GM19043 (cell line): Measurements from ENCODE around the gene EHMT1.
"Not testable (repeated sequence)": the region's sequence is repeated elsewhere in the genome, so short reads cannot be mapped to it uniquely, and the experiment has no call there.

ENCODE experiments used
- ATAC-seq: cut with Tn5 transposase; IDR thresholded peaks from one replicate; pipeline ENCODE4 v1.9.1; 2021; ENCODE audit warnings: low read depth; ENCODE audit not compliant: unreplicated experiment

Gene EHMT1

GRCh38 chr9:137777761-137778160 lies 159.0 kb downstream of the EHMT1 start:
- ATAC-seq: no peak

- ATAC-seq: no peak
These were observed 159.5 kb downstream of the EHMT1 start for GRCh38 chr9:137778336-137778735.

DNA sequence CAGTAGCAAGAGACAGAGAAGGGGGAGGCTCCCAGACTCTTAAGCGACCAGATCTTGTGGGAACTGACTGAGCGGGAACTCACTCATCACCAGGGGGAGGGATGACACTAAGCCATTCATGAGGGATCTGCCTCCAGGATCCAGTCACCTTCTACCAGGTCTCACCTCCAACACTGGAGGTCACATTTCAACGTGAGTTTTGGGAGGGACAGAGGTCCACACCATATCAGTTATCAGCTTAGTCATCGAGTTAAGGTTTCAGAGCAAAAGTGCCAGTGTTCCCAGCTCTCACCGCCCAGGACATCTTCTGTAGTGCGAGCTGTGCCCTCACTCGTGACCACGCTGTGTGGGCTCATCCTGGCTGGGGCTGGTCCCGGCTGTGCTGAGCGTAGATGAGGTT lies 160.1 kb downstream of the EHMT1 start:
- ATAC-seq: no peak

GRCh38 chr9:137780031-137780430 lies 161.2 kb downstream of the EHMT1 start:
- not testable (repeated sequence) for ATAC-seq

- ATAC-seq: no peak
These were observed 163.2 kb downstream of the EHMT1 start for GRCh38 chr9:137781906-137782585.

- no peak for ATAC-seq
These were observed 164.7 kb downstream of the EHMT1 start for GRCh38 chr9:137783521-137783920.

GRCh38 chr9:137784046-137784445 lies 165.2 kb downstream of the EHMT1 start:
- no peak for ATAC-seq

DNA sequence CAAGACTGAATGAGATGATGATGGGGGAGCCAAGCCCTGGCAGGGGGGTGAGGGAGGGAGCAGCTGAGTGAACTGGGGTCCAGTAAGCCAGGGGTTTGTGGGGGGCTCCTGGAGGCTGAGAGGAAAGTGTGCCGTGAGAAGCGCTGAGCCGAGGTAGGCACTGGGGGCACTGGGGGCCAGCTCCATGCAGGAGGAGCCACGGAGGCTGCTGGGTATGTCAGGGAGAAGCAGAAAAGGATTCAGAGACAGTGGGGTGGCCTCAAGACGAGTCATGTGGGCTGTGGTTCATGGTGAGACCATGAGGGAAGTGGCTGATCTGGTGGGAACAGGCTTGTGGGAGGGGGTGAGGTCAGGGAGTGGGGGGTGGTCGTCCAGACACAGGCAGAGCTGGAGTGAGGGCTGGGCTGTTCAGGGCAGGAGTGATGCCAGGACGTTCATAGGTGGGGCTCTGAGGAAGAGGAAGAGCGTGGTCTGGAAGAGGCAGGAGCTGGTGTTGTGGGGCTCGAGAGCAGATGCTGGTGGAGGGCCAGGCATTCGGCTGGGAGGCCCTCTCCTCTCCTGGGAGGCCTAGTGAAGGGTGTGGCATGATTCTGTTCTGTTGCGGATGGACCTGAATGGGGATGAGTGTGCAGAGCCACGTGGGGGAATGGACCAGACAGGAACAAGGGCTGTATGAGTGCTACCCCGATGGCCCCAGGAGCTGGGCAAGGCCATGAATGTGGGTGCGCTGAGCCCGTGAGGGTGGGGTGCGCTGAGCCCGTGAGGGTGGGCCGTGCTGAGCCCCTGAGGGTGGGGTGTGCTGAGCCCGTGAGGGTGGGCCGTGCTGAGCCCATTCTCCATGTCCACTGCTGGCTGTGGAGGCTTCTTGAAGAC lies 166.1 kb downstream of the EHMT1 start:
- ATAC-seq: no peak

GRCh38 chr9:137785704-137786161 lies 166.9 kb downstream of the EHMT1 start:
- ATAC-seq: no peak

GRCh38 chr9:137786511-137786920 lies 167.7 kb downstream of the EHMT1 start:
- no peak for ATAC-seq

- no peak for ATAC-seq
These were observed 168.6 kb downstream of the EHMT1 start for GRCh38 chr9:137787381-137787780.

- ATAC-seq: no peak
These were observed 169.1 kb downstream of the EHMT1 start for GRCh38 chr9:137787786-137788505.

DNA sequence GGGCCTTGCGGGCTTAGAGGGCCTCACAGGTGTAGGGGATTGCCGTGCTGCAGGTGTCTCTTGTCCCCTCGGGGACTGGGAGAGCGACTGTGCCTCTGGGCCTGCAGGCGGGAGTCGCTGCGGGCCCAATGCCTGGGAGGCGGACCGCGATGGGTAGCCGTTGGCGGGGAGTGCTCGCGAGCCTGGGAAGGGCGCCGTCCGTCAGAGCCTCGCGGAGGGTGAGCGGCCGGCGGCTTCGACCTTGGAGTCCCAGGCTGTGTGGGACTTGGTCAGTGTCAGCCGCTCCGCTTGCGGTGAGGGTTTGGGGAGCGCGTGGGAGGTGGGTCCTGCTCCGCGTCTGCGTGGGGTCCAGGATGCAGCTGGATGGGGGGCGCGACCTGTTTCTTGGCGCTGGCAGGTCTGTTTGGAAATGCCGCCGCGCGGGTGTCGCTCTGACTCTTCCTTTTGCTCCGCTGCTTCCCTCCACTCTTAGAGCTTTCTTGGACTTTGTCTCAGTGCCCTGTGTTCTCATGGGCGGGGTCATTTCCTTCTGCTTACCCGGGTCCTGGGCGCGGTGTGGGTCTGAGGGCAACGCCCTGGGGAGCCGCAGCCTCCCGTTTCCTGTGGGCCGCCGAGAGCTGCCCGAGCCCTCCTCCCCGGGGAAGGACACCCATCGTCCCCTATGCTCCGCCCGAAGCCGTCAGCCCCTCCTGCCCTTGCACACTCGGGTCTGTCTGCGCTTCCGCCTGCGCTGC lies 169.9 kb downstream of the EHMT1 start:
- ATAC-seq: no peak

- ATAC-seq: no peak
These were observed 170.6 kb downstream of the EHMT1 start for GRCh38 chr9:137789295-137789895.

DNA sequence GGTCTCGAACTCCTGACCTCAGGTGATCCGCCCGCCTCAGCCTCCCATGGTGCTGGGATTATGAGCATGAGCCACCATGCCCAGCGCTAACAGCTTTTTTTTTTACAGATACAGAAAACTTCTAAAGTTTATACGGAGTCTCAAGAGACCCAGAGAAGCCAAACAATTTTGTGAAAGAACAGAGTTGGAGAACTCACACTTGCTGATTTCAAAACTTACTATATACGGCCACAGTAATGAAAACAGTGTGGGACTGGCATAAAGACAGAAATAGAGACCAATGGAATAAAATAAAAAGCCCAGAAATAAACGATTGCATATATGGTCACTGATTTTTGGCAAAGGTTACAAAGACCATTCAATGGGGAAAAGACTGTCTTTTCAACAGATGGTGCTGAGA lies 173.1 kb downstream of the EHMT1 start:
- ATAC-seq: no peak

DNA sequence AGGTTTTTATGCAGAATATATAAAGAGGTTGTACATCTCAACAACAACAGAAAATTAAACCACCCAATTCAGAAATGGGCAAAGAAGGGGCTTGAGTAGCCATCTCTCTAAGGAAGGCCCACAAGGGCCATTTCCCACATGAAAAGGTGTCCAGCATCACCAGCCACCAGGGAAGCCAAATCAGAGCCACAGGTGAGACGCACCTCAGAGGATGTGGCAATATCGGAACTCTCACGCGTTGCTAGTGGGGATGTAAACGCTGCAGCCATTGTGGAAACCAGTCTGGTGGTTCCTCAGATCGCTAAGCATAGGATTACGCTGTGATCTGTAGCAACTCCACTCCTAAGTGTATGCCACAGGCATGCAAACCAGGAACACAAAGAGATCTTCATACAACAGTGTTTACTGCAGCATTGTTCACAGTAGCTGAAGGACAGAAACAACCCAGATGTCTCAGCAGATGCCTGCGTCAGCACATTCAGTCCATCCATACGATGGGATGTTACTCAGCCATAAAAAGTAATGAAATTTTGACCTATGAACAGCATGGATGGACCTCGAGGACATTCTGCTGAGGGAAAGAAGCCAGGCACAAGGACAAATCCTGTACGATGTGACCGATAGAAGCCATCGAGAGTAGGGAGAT lies 174.5 kb downstream of the EHMT1 start:
- ATAC-seq: no peak

DNA sequence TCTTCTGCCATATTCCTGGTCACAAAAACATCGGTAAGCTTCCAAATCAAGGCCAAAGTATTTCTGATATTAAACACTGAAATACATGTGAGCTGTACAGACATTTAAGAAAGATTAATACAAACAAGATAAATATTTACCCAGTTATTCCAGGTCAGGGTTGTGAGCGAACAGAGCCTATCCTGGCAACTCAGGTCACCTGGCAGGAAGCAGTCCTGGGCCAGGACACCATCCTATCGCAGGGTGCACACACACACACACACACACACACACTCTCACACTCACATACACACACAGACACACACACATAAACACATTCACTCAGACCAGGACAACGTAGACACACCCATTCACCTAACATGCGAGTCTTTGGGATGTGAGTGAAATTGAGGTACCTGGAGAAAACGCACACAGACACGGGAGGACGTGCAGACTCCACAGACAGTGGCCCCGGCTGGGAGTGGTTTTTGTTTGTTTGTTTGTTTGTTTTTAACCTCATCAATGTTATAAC lies 176.4 kb downstream of the EHMT1 start:
- no peak for ATAC-seq

DNA sequence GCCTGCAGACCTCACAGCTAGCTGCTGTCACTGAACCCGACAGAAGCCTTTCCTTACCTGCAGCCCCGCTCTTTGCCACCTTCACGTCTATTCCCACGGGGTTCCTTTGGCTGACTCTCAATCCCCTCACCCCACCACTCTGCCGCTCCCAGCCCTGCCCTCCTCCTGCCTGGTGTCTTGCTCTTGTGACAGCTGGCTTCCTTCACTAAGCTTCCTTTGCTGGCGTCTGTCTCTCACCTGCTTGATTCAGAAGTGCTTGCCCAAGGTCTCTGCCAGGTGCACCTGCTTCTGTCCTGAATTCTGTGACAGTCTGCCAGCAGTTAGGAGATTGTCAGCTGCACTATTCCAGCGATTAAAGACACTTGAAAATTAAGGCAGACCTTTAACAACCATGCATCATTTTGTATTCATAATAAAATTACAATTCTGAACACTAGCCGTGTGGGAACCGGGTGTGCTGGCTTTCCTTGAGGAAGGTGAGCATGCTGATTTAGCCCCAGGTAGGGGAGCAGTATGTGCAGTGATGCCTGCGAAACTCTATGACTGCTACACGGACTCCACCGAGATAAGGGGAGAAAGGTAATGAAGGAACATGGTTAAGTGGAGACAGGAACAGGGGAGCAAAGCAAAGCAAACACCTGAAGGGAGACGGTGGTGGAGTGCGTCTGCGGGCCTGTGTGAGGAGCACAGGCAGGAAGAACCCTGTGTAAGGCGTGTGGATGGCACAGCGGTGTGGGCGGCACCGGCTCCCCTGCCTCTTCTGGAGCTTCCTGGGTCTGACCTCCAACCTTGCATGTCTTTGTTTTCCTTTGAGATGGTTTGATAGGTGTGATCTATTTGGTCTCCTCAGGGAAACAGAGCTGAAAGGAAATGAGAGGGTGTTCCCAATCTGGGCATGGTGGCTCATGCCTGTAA lies 178.7 kb downstream of the EHMT1 start:
- no peak for ATAC-seq
